Measurements from ENCODE around the gene PAK4.
A peak's percentile ranks its signal among the peaks of the same experiment; 100 is the strongest.

PAK4 gene

GRCh38 chr19:39146686-39147450 lies 21.3 kb downstream of the PAK4 start:
- DNase-seq (ENCODE audit: low spot score) = no peak

GRCh38 chr19:39147480-39147879 lies 21.9 kb downstream of the PAK4 start:
- DNase-seq (ENCODE audit: low spot score) = no peak

GRCh38 chr19:39148939-39149529 lies 23.4 kb downstream of the PAK4 start:
- DNase-seq (ENCODE audit: low spot score) = no peak

GRCh38 chr19:39150235-39150634 lies 24.6 kb downstream of the PAK4 start:
- DNase-seq (ENCODE audit: low spot score) = no peak

- no peak for DNase-seq (ENCODE audit: low spot score)
Measured at GRCh38 chr19:39150807-39151600, 25.4 kb downstream of the PAK4 start.

GRCh38 chr19:39152066-39152465 lies 26.5 kb downstream of the PAK4 start:
- DNase-seq (ENCODE audit: low spot score) = no peak

GRCh38 chr19:39154100-39154628 lies 28.6 kb downstream of the PAK4 start:
- no peak for DNase-seq (ENCODE audit: low spot score)

- no peak for DNase-seq (ENCODE audit: low spot score)
Measured at GRCh38 chr19:39154629-39155100, 29.1 kb downstream of the PAK4 start.

GRCh38 chr19:39155114-39155700 lies 29.6 kb downstream of the PAK4 start:
- DNase-seq (ENCODE audit: low spot score) = no peak

- DNase-seq (ENCODE audit: low spot score) = no peak
Measured at GRCh38 chr19:39155741-39156140, 30.2 kb downstream of the PAK4 start.

- DNase-seq (ENCODE audit: low spot score) = peak; percentile 72
Measured at GRCh38 chr19:39156326-39157230, 31.0 kb downstream of the PAK4 start.

GRCh38 chr19:39157275-39157996 lies 31.9 kb downstream of the PAK4 start:
- DNase-seq (ENCODE audit: low spot score) = no peak

- DNase-seq (ENCODE audit: low spot score) = no peak
Measured at GRCh38 chr19:39157997-39158389, 32.4 kb downstream of the PAK4 start.

- DNase-seq (ENCODE audit: low spot score) = no peak
Measured at GRCh38 chr19:39158646-39159260, 33.2 kb downstream of the PAK4 start.

GRCh38 chr19:39160523-39160861 lies 34.9 kb downstream of the PAK4 start:
- peak; percentile 84 for DNase-seq (ENCODE audit: low spot score)

- no peak for DNase-seq (ENCODE audit: low spot score)
Measured at GRCh38 chr19:39160889-39161672, 35.5 kb downstream of the PAK4 start.

GRCh38 chr19:39162441-39163043 lies 37.0 kb downstream of the PAK4 start:
- no peak for DNase-seq (ENCODE audit: low spot score)

- no peak for DNase-seq (ENCODE audit: low spot score)
Measured at GRCh38 chr19:39163621-39164020, 38.0 kb downstream of the PAK4 start.

GRCh38 chr19:39164289-39164688 lies 38.7 kb downstream of the PAK4 start:
- DNase-seq (ENCODE audit: low spot score) = no peak

Measured in GM03348 (cell line).